ENCODE measurements around the gene SNRNP200. TPM values are rescaled to one million over a fixed set of nuclear protein-coding genes. Genes with fewer than 3 reads are reported as not detected.

SNRNP200 gene
- 100 to 1,000 TPM in 3 of 4 donors, 10 to 100 TPM in 1; 85.3 to 123 (median 104) TPM for total RNA-seq

DNA sequence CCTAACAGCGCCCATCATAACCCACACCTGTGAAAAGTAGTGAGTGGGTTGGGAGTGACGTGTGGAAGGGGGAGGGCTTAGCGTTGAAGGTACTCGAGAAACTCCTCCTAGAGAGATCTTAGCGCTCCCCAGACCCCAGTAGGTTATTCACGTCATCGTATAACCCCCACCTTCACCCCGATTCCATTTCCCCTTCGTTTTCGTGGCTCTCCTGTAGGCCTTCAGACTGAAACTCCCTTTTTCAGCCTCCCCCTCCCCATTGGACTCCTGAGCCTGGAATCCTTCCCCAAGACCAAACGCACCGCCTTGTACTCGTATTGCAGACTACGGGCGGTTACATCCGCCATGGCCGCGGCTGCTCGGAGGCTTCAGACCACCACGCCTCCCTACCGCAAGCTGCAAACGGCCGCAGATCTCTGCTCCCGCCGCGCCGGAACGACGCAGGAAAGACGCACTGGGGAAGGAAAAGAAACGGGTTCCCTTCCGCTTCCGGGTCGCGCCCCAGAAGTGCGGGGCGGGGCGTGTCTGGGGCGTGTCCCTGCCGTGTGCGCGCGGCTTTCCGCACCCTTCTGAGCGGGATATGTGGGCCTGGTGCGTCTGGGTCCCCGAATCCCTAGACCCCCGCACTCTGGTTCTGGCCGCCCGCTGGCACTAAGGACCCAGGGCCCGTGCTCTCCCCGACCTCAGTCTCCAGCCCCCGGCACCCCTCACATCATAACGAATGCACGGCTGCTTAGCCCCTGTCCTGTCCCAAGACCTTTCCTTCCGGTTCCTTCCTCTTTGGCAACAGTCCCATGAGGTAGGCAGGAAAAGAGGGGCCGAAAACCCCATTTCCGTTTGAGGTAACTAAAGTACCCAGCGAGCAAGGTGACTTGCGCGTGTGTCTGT, at the start of gene SNRNP200:
SNRNP200 (minus strand) TSS at position 456 of the 888 bp plus-strand sequence; CDS start at position 347, 109 bp downstream.
- peaks cover 7 to 14% of the 10 kb centered on the region in 2 donors for H3K4me1 ChIP-seq
- intact Hi-C loops (cut with DNase I): loop anchor here (2.0 kb wide), 1 partner anchor 39 kb away; the partner anchor contains the start of gene CIAO1

DNA sequence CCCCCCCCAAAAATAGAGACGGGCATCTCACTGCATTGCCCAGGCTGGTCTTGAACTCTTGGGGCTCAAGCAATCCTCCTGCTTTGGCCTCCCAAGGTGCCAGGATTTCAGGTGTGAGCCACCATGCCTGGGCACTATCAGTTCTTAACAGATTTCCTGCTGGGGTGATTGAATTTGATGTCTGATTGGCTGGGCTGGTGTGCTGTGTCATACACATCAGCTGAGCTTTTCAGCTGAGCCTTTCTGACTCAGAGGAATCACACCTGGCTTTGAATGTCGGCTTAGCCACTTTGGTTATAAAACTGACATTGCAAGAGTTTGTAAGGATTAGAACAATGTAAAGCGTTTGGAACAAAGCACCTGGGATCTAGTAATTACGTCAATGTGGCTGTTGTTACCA, 49.1 kb upstream of the SNRNP200 start:
- intact Hi-C loops (cut with DNase I): loop anchor here (10.0 kb wide), 1 partner anchor 60 kb away; no protein-coding TSS in a partner anchor
- H3K27ac ChIP-seq: no peak overlapping the region
- H3K9me3 ChIP-seq: no peaks in the 10 kb centered on the region
- no peaks in the 10 kb centered on the region for H3K27me3 ChIP-seq
- peaks cover 0 to 20% of the 10 kb centered on the region in 2 donors for H3K4me1 ChIP-seq
- TF ChIP-seq, protein P1, sequence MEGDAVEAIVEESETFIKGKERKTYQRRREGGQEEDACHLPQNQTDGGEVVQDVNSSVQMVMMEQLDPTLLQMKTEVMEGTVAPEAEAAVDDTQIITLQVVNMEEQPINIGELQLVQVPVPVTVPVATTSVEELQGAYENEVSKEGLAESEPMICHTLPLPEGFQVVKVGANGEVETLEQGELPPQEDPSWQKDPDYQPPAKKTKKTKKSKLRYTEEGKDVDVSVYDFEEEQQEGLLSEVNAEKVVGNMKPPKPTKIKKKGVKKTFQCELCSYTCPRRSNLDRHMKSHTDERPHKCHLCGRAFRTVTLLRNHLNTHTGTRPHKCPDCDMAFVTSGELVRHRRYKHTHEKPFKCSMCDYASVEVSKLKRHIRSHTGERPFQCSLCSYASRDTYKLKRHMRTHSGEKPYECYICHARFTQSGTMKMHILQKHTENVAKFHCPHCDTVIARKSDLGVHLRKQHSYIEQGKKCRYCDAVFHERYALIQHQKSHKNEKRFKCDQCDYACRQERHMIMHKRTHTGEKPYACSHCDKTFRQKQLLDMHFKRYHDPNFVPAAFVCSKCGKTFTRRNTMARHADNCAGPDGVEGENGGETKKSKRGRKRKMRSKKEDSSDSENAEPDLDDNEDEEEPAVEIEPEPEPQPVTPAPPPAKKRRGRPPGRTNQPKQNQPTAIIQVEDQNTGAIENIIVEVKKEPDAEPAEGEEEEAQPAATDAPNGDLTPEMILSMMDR (IDR thresholded peaks at IDR 0.05): no peak
- no peak for TF ChIP-seq POLR2A (IDR thresholded peaks at IDR 0.05)
- WGBS, 2 donors: 89 to 91% methylated on average over 4 of the region's 4 CpGs
- H3K4me3 ChIP-seq (replicated peaks in 1 of 3): no peak overlapping the region
- H3K36me3 ChIP-seq: no peaks in the 10 kb centered on the region
- no peak for DNase-seq

More for the DNA sequence above, at the start of gene SNRNP200:
- peak; percentile 84 to 87 for DNase-seq
- Histone ChIP-seq H3K27ac (peak within 1 kb of the TSS; percentile 37 to 68 (median 62)), H3K27me3 (no peaks in the 10 kb centered on the region), H3K4me3 (replicated peaks in 1 of 3) (peak within 1 kb of the TSS; percentile 30 to 80 (median 55)), H3K9me3 (no peaks in the 10 kb centered on the region), H3K36me3 (peaks cover 27 to 30% of the 10 kb centered on the region in 2 donors)
- WGBS, 2 donors: 1% methylated on average over 34 to 36 of the region's 61 CpGs
- peak in 1 of 2 donors; percentile 82 for TF ChIP-seq POLR2A (IDR thresholded peaks at IDR 0.05)
- TF ChIP-seq, protein P1 (IDR thresholded peaks at IDR 0.05): no peak

DNA sequence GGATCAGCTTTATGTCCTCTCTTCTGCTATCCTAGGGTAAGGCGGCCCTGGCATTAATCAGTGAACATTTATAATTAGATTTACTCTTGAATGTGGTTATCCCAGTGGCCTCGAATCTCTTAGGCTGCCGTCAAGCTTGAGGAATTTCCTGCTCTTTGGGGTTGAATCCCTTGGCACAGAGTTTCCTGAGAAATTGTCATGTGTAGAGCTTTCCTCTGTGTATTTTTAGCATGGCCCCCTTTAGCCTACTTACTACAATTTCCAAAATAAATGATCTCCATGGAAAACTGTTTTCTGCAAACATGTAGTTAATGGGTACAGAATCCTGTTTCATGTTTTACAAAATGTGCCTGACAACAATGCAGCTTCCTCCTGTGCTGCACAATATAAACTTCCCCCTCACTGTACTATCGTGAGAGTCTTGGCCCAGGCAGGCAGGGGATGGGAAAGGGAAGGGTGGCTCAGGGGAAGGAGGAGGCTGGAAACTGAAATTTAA, 48.3 kb upstream of the SNRNP200 start:
- 41% methylated on average over 4 of the region's 4 CpGs for WGBS, 2 donors
- Histone ChIP-seq H3K9me3 (no peaks in the 10 kb centered on the region), H3K36me3 (no peaks in the 10 kb centered on the region), H3K4me3 (replicated peaks in 1 of 3) (no peak overlapping the region), H3K27ac (peak overlapping the region in 1 of 3 donors; percentile 15), H3K4me1 (peaks cover 0 to 20% of the 10 kb centered on the region in 2 donors), H3K27me3 (no peaks in the 10 kb centered on the region)
- no peak for DNase-seq
- intact Hi-C loops (cut with DNase I): loop anchor here (10.0 kb wide), 1 partner anchor 61 kb away; no protein-coding TSS in a partner anchor
- TF ChIP-seq POLR2A (IDR thresholded peaks at IDR 0.05): no peak
- TF ChIP-seq, protein P1 (IDR thresholded peaks at IDR 0.05): no peak

DNA sequence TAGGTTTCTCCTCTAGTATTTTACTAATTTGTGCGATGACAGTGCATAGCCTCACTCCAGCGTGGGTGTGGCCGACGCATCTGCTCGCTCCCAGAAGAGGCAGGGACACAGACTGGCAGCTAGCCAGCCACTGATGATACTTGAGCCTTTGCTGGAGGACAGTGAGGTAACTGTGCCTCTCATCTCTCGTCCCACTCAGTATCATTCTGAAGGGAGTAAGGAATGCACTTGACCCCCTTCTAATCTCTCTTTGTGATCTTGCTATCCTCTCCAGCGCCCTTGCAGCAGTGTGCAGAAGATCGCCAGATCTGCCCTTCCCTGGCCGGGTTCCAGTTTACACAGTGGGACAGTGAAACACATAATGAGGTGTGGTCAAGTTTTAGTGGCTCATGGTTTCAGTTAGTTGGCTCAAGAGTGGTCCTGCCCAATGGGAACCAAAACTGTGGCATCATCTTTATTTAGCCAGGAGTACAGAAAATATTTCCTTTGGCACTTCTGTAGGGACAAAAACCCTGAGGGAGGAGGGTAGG, 47.8 kb upstream of the SNRNP200 start:
- no peak overlapping the region for H3K27ac ChIP-seq
- 25% methylated on average over 9 of the region's 9 CpGs for WGBS, 2 donors
- no peaks in the 10 kb centered on the region for H3K9me3 ChIP-seq
- intact Hi-C loops (cut with DNase I): loop anchor here (10.0 kb wide), 1 partner anchor 62 kb away; no protein-coding TSS in a partner anchor
- no peak overlapping the region for H3K4me3 ChIP-seq (replicated peaks in 1 of 3)
- peak; percentile 46 to 47 for DNase-seq
- H3K27me3 ChIP-seq: no peaks in the 10 kb centered on the region
- peaks cover 0 to 20% of the 10 kb centered on the region in 2 donors for H3K4me1 ChIP-seq
- no peak for TF ChIP-seq POLR2A (IDR thresholded peaks at IDR 0.05)
- TF ChIP-seq, protein P1 (IDR thresholded peaks at IDR 0.05): no peak
- H3K36me3 ChIP-seq: no peaks in the 10 kb centered on the region
